ENCODE results near the gene LRIT3.
"Not testable (repeated sequence)": the region's sequence is repeated elsewhere in the genome, so short reads cannot be mapped to it uniquely, and the experiment has no call there.

LRIT3 gene

DNA sequence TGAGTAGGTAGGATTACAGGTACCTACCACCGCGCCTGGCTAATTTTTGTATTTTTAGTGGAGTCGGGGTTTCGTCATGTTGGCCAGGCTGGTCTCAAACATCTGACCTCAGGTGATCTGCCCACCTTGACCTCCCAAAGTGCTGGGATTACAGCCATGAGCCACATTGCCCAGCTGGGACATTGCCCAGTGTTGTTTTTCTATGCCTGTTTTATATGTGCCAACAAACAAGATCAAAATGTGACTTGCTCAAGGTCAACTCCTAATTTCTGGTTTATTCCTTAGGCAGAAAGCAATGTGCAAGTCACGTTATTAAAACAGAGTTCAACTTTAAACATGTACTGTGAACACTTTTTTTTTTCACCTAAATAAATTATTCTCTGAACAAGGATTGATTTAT, 2.7 kb downstream of the LRIT3 start:
- DNase-seq (ENCODE audit: low spot score) = no peak

DNA sequence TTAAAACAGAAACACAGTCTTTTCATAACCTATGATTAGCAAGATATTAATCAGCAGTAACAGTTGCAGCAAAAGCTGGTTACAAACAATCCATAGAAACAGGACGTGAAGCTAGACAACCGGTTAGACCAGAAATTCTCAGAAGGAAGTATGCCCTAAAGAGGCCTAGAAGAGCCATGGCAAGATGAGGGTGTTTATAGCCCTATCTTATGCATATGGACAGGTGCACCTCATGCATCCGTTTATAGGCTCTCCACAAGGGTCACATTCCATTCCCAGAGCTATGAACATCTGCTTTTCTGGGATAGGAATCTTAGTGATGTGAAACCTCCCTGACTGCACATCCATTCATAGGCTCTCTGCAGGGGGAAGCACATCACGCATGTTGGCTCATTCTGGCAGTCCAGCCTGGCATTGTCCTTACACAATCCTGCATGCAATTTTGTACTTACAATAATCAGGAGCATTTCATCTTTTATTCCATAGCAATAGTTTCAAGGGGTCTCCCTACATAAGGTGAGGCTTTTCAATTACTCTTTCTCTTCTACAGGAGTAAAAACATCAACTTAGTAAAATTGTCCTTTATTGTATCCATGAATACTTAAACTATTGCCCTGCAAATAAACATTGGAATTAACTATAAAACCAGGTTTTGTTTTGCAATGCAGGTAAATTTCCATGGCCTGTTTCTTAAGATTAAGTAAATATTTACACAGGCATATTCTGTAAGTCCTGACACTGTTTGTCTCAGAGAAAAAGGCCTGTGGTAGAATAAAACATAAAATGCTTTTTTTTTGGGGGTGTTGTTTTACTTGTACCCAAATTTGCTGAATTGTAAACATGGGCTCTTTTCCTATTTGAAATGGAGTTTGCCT, 11.8 kb downstream of the LRIT3 start:
- DNase-seq (ENCODE audit: low spot score) = not testable (repeated sequence)

DNA sequence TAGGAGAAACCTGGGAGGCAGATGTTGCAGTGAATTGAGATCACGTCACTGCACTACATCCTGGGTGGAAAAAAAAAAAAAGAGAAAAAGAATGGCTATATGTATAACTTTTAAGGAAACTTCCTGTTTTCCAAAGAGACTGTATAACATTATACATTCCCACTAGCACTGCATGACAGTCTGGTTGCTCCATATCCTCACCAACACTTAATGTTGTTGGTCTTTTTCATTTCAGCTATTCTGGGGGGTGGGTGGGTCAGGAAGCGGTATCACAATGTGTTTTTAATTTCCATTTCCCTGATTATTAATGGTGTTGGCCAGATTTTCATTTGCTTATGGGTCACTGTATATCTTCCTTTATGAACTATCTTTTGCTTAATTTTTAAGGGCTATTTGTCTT, 13.4 kb downstream of the LRIT3 start:
- no peak for DNase-seq (ENCODE audit: low spot score)

DNA sequence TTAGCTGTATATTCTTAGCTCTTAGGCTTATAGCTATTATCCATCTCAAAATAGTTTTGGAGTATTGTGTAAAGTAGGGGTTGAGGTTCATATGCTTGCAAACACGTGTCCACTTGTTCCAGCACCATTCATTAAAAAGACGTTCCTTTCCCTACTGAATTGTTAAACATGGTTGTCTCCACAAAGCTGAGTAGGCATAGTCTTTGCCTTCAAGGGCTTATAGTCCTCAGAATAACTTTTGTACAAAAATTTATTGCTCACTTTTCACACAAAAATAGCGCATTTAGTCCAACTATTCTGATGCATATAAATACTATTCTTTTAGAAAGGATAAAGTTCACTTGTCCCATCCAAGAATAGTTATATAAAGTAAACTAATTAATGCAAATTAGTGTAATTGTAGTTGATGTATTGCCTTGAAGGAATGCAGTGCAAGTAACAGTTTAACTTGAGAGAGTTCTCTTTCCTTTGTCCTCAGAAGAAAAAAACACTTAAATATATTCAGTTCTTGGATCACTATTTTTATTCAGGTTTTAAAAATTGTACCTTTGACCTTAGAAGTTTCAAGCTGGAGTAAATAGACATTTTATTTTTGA, 14.1 kb downstream of the LRIT3 start:
- DNase-seq (ENCODE audit: low spot score) = no peak

DNA sequence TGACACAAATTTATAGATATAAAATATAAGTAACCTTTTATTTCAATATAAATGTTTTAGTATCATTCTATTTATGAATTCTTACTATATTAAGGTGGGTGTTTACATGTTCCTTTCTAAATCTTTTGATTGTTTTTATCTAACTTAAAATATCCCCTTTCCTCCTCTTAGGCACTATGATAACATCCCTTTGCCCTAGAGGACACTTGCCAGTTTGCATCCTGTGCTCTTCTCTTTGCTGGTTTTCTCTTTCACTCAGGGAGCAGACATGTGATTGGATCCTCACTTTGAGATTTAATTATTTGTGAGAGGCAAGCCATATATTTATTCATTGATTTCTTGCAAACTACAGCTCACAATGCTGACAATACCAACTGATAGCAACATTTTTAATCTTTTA, 16.2 kb downstream of the LRIT3 start:
- no peak for DNase-seq (ENCODE audit: low spot score)

DNA sequence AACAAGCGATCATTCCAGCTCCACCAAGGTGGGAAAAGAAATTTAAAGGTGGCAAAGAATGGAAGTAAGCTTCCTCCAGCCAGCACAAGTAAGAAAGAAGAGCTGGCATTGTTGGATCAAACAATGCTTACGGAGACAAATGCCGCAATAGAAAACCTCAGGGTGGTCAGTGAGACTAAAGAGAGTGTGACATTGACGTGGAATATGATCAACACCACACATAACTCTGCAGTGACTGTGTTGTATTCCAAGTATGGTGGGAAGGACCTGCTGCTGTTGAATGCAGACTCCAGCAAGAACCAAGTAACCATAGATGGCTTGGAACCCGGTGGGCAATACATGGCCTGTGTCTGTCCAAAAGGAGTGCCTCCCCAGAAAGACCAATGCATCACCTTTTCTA, 22.2 kb downstream of the LRIT3 start:
- DNase-seq (ENCODE audit: low spot score) = no peak

DNA sequence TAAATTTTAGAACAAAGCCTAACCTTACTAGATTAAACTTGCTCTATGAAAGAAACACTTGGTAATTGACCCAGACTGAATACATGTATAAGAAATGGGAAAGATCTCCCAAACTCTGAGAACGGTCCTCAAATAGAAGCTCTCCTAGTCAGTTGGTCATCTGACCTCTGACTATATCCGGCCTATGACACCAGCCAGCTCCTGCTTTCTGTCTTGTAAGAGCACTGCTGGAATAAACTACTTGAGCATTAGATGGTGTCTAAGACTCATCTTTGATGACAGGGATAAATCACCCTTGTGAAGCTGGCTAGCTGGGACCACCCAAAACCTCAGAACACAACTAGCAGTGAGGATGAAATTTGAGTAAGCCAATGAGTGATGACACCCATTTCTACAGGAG, 24.2 kb downstream of the LRIT3 start:
- DNase-seq (ENCODE audit: low spot score) = no peak

DNA sequence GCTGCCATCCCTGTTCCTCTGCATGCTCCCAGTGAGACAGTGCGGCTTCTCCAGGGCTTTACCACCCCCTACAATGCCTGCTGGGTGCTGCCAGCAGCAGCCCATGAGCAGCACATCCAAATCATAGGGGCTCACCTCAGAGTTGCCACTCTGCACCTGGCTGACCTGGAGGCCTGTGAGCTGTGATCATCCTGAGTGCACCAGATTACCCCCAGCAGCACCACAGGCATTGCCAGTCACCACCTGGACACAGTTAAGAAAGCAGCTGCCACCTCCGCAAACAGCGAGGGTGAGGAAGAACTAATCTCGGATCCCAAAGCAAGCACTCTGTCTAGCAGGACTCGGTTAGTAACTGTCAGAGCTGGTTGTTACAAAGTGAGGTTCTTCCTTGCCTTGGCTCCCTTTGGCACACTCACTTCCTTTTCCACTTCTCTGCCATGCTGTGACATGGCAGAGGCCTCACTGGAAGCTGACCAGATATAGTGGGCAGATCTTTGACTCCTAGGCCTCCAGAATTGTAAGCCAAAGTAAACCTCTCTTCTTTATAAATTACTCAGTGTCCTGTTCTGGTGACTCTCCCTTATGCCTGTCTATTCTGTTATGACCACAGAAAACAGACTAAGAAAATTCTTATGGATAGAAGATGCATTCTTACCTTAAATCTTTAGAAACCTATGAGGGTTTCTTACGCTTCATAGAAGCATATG, 25.2 kb downstream of the LRIT3 start:
- DNase-seq (ENCODE audit: low spot score) = no peak

DNA sequence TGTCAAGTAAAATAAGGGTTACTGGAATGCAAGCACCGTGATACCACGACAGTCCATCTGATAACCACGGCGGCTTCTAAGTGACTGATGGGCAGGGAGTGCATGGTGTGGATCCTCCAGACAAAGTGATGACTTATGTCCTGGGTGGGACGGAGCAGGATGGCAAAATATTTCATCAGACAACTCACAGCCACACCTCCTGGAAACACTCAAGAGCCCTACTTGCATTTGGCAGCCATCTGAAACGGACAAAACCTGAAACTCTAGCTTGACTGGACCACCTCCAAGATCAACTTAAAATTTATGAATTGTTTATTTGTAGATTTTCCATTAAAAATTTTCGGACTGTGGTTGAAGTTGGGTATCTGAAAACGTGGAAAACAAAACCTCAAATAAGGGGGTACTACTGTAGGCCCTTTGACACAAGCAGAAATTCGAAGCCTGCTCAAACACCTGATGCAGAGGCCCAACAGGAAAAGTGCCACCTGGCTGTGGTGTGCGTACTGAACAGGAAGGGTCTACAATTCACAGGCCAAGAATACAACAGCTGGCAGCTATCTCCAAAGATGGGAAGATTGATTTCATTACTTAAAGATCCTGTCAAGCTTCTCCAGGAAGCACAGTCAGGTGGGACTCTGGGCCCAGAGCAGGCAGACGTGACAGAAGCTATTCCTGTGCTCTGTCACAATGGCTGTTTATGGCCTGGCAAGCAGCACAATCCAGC, 26.0 kb downstream of the LRIT3 start:
- no peak for DNase-seq (ENCODE audit: low spot score)

DNA sequence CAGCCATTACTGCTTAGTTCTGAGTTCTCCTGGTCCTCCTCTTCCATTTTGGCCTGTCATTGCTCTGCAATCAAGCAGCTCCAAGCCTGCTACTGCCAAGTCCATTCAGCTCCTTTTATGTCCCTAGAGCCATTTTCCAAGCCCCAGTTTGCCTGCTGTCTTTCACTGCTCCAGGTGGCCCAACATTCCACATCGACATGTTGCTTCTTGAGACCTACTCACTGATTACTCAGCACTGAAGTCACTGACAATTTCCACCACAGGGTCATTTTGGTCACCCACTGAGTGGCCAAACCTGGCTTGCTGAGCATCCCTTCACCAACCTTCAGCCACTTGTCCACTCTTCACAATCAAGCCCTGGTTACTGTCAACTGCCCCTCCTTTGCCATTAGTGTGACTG, 27.2 kb downstream of the LRIT3 start:
- DNase-seq (ENCODE audit: low spot score) = no peak

DNA sequence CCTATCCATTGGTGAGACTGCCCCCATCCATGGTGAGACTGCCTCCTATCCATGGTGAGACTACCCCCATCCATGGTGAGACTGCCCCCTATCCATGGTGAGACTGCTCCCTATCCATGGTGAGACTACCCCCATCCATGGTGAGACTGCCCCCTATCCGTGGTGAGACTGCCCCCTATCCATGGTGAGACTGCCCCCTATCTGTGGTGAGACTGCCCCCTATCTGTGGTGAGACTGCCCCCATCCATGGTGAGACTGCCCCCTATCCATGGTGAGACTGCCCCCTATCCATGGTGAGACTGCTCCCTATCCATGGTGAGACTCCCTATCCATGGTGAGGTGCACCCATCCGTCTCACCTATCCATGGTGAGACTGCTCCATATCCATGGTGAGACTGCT, 27.6 kb downstream of the LRIT3 start:
- not testable (repeated sequence) for DNase-seq (ENCODE audit: low spot score)

DNA sequence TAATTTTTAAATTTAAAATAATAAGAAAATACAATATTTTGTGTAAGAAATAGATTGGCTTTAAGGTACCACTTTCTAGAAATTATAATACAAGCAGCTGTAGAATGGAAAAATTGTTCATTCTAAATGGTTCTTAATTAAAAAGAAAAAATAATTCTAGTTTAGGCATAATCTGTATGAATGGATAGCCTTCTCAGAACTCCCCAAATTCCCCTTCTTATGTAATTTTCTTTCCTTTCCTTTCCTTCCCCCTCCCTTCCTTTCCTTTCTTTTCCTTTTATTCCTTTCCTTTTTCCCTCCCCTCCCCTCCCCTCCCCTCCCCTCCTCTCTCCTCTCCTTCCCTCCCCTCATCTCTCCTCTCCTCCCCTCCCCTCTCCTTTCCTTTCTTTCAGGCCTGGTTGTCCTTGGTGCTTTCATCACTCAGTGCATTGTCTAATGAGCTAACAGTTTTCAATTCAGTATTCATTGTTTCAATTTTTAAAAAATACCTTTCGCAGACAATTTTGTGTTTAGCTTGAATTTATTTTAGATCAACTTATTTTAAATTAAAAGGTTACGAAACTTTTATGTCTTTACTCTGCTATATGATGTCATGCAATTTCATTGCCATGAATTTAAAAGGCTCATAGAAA, 28.8 kb downstream of the LRIT3 start:
- no peak for DNase-seq (ENCODE audit: low spot score)

DNA sequence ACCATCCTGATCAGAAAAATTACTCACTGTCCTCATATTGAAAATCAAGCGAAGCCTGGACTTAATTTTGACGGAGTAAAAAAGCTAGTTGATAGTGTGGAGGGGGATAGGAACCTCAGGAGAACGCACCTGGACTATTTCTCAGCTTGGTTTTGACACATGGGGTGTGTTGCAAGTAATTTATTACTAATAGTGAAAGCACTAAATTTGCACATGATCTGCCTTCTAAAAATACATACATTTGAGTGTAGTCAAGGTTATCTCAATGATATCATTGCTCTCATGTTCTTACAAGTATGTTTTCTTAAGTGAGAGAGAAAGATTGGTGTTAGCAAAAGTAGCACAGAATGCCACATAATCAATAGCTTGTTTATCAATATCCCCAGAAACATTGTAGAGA, 29.5 kb downstream of the LRIT3 start:
- no peak for DNase-seq (ENCODE audit: low spot score)

DNA sequence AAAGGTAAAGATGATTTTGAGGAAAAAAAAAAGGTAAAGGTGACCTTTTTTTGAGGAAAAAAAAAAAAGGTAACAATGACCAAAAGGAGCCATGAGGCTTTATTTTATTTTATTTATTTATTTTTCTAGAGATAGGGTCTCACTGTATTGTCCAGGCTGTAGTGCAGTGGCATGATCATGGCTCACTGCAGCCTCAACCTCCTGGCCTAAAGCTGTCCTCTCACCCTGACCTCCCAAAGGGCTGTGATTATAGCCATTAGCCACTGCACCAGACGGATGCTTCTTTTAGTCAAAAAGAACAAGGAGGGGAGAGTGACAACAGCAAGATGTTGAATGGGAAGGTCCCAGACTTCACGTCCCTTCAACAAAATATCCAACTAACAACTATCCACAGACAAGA, 30.4 kb downstream of the LRIT3 start:
- DNase-seq (ENCODE audit: low spot score) = no peak

DNA sequence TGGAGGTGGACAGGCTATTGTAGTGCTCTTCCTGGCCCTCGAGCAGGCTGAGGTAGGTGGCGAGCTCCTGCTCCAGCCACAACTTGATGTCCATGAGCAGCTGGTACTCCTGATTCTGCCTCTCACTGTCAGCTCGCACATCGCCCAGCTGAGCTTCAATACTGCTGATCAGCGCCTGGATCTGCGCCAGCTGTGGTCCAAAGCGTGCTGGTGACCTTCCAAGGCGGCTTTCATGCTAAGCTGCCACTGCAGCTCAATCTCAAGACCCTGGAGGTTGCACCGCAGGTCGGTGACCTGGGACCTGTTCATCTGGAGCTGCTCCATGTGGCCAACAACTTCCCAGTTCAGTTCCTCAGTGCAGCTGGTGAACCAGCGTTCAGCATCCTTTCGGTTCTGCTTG, 31.2 kb downstream of the LRIT3 start:
- DNase-seq (ENCODE audit: low spot score) = no peak

DNA sequence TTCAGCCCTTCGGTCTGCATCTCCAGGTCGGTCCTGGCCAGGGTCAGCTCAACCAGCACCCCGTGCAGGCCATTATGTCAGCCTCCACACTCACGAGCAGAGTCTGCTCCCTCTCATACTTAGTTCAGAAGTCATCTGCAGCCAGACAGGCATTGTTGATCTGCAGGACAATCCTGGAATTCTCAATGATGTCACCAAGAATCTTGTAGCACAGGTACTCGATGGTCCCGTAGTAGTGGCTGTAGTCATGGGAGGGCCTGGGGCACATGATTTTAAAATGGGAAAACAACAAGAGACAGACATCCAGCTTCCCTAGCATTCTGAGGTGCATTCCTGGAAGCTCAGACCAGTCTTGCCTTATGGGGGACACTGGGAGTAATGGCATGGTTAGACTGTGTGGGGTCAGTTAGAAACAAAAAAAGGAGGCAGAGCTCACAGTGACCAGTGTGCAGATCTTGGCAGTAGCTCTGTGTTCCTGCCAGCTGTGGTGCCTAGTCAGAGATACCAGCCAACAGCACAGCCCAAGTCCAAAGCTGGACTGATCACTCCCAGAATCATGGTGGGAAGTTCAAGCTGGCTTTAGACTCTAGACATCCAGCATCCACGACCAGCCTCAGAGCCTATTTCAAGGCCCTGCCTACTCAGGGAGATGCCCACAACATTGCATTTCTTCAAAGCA, 31.9 kb downstream of the LRIT3 start:
- no peak for DNase-seq (ENCODE audit: low spot score)

DNA sequence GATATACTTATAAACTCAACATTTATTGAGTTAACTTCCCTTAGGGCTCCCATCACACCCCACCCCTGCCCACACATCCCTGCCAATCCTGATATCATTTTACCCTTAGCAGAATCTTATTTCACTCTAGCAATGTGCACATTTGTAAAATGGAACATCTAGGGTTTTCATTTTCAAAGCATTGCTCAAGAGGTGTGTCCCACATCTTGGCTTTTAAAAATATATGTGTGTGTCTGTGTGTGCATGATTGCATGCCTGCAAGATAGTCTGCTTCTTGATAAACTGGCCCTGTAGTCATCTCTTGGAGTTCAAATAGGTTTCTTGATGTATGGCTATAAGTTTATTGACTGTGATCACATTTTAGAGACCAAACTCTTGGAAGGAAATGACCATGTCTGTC, 38.4 kb downstream of the LRIT3 start:
- DNase-seq (ENCODE audit: low spot score) = no peak

DNA sequence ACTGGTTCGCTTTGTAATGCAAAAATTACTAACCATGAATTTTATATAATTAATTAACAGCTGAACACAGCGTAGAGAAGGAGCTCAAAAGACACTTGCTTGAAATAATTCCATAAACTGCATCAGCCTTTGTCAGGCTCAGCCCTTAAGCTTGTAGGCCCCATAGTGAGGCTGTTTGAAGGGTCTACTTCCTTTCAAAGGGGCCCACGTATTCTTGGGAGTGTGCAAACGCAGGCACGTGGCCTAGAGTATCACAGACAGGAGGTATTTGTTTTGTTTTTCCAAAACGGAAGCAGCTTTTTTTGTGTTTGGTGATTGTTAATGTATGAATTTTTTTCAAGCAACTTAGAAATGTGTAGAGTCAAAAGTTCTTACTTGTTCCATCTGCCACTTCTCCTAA, 39.2 kb downstream of the LRIT3 start:
- no peak for DNase-seq (ENCODE audit: low spot score)

DNA sequence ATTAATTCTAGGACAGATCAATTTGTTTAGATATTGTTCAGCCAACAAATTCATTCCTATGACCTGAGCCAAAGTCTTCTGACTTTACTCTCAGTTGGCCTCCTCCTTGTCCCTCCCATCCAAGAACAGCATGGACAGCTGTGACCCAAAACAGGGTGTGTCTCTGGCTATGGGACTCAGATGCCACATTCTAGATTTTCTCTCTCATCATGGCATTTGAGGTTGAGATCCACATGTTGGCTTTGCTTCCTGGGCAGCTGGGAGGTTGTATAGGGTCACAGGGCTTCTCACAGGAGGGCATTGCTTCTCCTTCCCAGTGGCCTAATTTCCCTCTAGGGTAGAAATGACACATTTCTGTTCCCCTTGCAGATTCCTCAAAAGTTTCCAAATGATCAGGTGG, 42.2 kb downstream of the LRIT3 start:
- no peak for DNase-seq (ENCODE audit: low spot score)

DNA sequence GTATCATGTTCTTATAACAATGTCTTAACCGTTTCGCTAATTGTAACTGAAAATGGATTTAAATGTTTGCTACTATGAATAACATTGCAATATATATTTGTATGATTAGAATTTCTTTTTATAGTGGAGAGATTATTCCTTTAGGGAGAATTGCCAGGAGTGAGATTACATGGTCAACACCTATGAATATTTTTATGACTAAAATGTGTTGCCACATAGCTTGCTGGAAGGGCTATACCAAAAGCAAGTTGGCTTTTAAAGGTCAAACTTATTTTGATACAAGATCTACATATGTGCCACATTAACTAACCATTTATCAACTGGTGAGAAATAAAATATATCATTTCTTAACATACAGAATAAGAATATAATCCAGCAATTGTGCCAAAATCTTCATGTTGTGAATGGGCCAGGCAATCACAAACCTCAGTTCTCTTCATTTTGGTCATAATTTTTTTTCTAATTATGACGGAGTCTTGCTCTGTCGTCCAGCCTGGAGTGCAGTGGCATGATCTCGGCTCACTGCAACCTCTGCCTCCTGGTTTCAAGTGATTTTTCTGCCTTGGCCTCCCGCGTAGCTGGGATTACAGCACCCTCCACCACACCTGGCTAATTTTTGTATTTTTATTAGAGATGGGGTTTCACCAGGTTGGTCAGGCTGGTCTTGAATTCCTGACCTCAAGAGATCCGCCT, 54.8 kb downstream of the LRIT3 start:
- no peak for DNase-seq (ENCODE audit: low spot score)

DNA sequence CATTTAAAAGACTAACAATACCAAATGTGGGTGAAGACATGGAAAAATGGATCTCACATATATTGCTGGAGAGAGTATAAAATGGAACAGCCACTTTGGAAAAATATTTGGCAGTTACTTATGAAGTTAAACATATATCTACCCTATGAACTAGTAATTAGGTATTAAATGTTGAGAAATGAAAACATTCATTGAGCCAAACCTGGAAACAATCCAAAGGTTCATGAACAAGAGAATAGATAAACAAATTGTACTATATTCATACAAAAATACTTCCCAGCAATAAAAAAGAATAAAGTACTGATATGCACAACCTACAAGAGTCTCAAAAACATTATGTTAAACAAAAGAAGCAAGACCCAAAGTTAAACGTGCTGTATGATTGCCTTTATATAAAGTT, 60.8 kb downstream of the LRIT3 start:
- no peak for DNase-seq (ENCODE audit: low spot score)
